HepG2 (cell line): ENCODE data around the gene ARHGAP15. TPM values are rescaled to one million over a fixed set of nuclear protein-coding genes. Genes with fewer than 3 reads are reported as not detected.

Experiments used
- ATAC-seq: fragments of 200-7000 bp; cut with Tn5 transposase; 3 replicates; pipeline ENCODE4 v1.9.1; 2020; ENCODE audit warnings: mild to moderate bottlenecking, moderate library complexity
- BruUV-seq: library from RNA; stranded (reverse); fragments of 400-500 nt; replicated peaks from 2 replicates; lab custom pipeline; 2021; lab: Mats Ljungman, UMichigan
- CTCF ChIA-PET: fragments of 300-600 bp; formaldehyde crosslinking; extraction: SDS; loops from one replicate; lab custom pipeline; 2021; ENCODE audit warnings: low total read pairs, inconsistent platforms, low intra/inter-chr PET ratio; lab: Yijun Ruan, JAX
- POLR2A ChIA-PET: fragments of 350-600 bp; sonication (Branson Sonifier 250); formaldehyde crosslinking; loops from one replicate; lab custom pipeline; 2020; ENCODE audit warnings: antibody characterized with exemption, inconsistent platforms; lab: Yijun Ruan, JAX
- DNase-seq: peaks from one replicate; pipeline ENCODE4 v3.0.0-alpha.2; 2015; ENCODE audit warnings: low spot score
- FAIRE-seq: peaks from 3 replicates; lab custom pipeline; 2011; peaks lifted over from hg19 to GRCh38; lab: Jason Lieb, UNC
- H2AFZ ChIP-seq: one replicate; pipeline ENCODE4 v1.6.1; 2011; ENCODE audit warnings: low read length, inconsistent platforms
- H3K27ac ChIP-seq: fragments of 300-600 bp; 3 replicates; pipeline ENCODE4 v1.8.0; 2011; ENCODE audit warnings: mixed run types, mild to moderate bottlenecking, mixed read lengths, low read length, inconsistent platforms; ENCODE audit not compliant: insufficient read depth; ENCODE audit errors: extremely low read length
- H3K27me3 ChIP-seq, 2 experiments: fragments of 200-600 bp in 1 of 2; 2 replicates in 1 of 2; 3 replicates in 1 of 2; pipeline versions ENCODE4 v1.6.0 to v1.8.0; 2011; ENCODE audit warnings: low read length in 2 of 2, mild to moderate bottlenecking in 2 of 2, moderate library complexity in 2 of 2, inconsistent platforms in 1 of 2; ENCODE audit not compliant: insufficient read depth in 2 of 2, control insufficient read depth in 1 of 2
- H3K36me3 ChIP-seq, 2 experiments: fragments of 200-600 bp in 1 of 2; replicated peaks in 1 of 2; 2 replicates in 1 of 2; 3 replicates in 1 of 2; pipeline versions ENCODE4 v1.5.1 to v1.8.0; 2011; ENCODE audit warnings: low read length in 2 of 2, inconsistent platforms in 1 of 2; ENCODE audit not compliant: insufficient read depth in 2 of 2, control insufficient read depth in 1 of 2
- H3K4me1 ChIP-seq: 2 replicates; pipeline ENCODE4 v1.5.1; 2012; ENCODE audit warnings: low read length, inconsistent platforms; ENCODE audit not compliant: insufficient read depth
- H3K4me2 ChIP-seq: 2 replicates; pipeline ENCODE4 v1.6.0; 2011; ENCODE audit warnings: low read depth, low read length, inconsistent platforms
- H3K4me3 ChIP-seq, 3 experiments: fragments of 200-600 bp in 1 of 3; sonication (generic), shearing (Covaris generic) in 1 of 3; replicated peaks in 1 of 3; 2 replicates each; pipeline ENCODE4 v1.5.1; 2011 to 2016; ENCODE audit warnings: low read length in 3 of 3, inconsistent platforms in 2 of 3, low read depth in 2 of 3, mild to moderate bottlenecking in 2 of 3, control low read depth in 1 of 3, mixed read lengths in 1 of 3; ENCODE audit not compliant: insufficient read depth in 1 of 3
- H3K79me2 ChIP-seq: one replicate; pipeline ENCODE4 v1.6.1; 2011; ENCODE audit warnings: low read length, inconsistent platforms; ENCODE audit not compliant: insufficient read depth
- H3K9ac ChIP-seq: 2 replicates; pipeline ENCODE4 v1.6.0; 2011; ENCODE audit warnings: mild to moderate bottlenecking, low read depth, low read length, inconsistent platforms; ENCODE audit not compliant: insufficient read depth
- H3K9me3 ChIP-seq: 2 replicates; pipeline ENCODE4 v1.5.1; 2012; ENCODE audit warnings: mild to moderate bottlenecking, low read length
- H4K20me1 ChIP-seq: 2 replicates; pipeline ENCODE4 v1.6.0; 2011; ENCODE audit warnings: inconsistent platforms, mild to moderate bottlenecking, low read length, moderate library complexity; ENCODE audit not compliant: insufficient read depth
- GPBP1L1 ChIP-seq: sonication (generic); formaldehyde crosslinking; IDR thresholded peaks from 2 replicates; pipeline ENCODE4 v1.5.0; 2020; ENCODE audit warnings: mild to moderate bottlenecking, missing genetic modification reagents
- IRF9 ChIP-seq: sonication (generic); formaldehyde crosslinking; IDR thresholded peaks from 2 replicates; pipeline ENCODE4 v1.8.0; 2022; ENCODE audit warnings: missing genetic modification reagents, mild to moderate bottlenecking, borderline replicate concordance
- NFE2L1 ChIP-seq: sonication (generic); formaldehyde crosslinking; IDR thresholded peaks from 2 replicates; pipeline ENCODE4 v1.4.0; 2020; ENCODE audit warnings: missing genetic modification reagents, mild to moderate bottlenecking, borderline replicate concordance
- NR2F1 ChIP-seq, 2 experiments: fragments of 450-650 bp in 1 of 2; formaldehyde crosslinking in 1 of 2; IDR thresholded peaks; 2 replicates each; pipeline versions ENCODE4 v1.5.0 to v1.6.1; 2016 to 2020; ENCODE audit warnings: mild to moderate bottlenecking in 1 of 2, missing compliant biosample characterization in 1 of 2, missing genetic modification reagents in 1 of 2, moderate library complexity in 1 of 2
- SAFB2 ChIP-seq: sonication (generic); formaldehyde crosslinking; IDR thresholded peaks from 2 replicates; pipeline ENCODE4 v1.5.1; 2020; ENCODE audit warnings: missing genetic modification reagents, low read depth, mild to moderate bottlenecking, borderline replicate concordance
- SRSF9 ChIP-seq: fragments of 200-400 bp; formaldehyde crosslinking; IDR thresholded peaks from 2 replicates; pipeline ENCODE4 v1.6.1; 2018; ENCODE audit warnings: borderline replicate concordance, mild to moderate bottlenecking, low read depth, low read length; ENCODE audit not compliant: insufficient read depth, poor library complexity, severe bottlenecking
- TERF1 ChIP-seq: sonication (generic); formaldehyde crosslinking; IDR thresholded peaks from 2 replicates; pipeline ENCODE4 v1.8.0; 2022; ENCODE audit warnings: mild to moderate bottlenecking, missing genetic modification reagents, moderate library complexity
- ZNF230 ChIP-seq: sonication (generic); formaldehyde crosslinking; IDR thresholded peaks from 2 replicates; pipeline ENCODE4 v1.4.0; 2020; ENCODE audit warnings: mild to moderate bottlenecking, missing genetic modification reagents
- ZNF572 ChIP-seq: sonication (generic); formaldehyde crosslinking; IDR thresholded peaks from 2 replicates; pipeline ENCODE4 v1.5.1; 2020; ENCODE audit warnings: mild to moderate bottlenecking, missing genetic modification reagents
- ZNF713 ChIP-seq: sonication (generic); formaldehyde crosslinking; IDR thresholded peaks from 2 replicates; pipeline ENCODE4 v1.4.0; 2020; ENCODE audit warnings: mild to moderate bottlenecking, missing genetic modification reagents
- ZNF761 ChIP-seq: sonication (generic); formaldehyde crosslinking; conservative IDR thresholded peaks from 2 replicates; pipeline ENCODE4 v1.4.0; 2020; ENCODE audit warnings: mild to moderate bottlenecking, missing genetic modification reagents
- ZNF768 ChIP-seq: sonication (generic); formaldehyde crosslinking; IDR thresholded peaks from 2 replicates; pipeline ENCODE4 v1.4.0; 2020; ENCODE audit warnings: missing genetic modification reagents
- WGBS: methylation state at CpG from one replicate; pipeline ENCODE4 v1.1.6; 2017; ENCODE audit warnings: low lambda C conversion rate; 5-methylcytosine and 5-hydroxymethylcytosine counted together
- in situ Hi-C: cut with HindIII; loops from 2 replicates; pipeline ENCODE4 v1.10.0; 2017; ENCODE audit warnings: low pct_unique_long_range_greater_than_20kb; ENCODE audit not compliant: extremely low pct_ligation_motif_present
- intact Hi-C: fragments of 100-400 bp; cut with micrococcal nuclease; formaldehyde crosslinking; loops from one replicate; pipeline ENCODE4 v1.10.0; 2022; ENCODE audit not compliant: unreplicated experiment
- polyA plus RNA-seq, 8 experiments: library from polyadenylated mRNA; depleted of rRNA in 3 of 8; stranded (reverse) in 7 of 8; unstranded in 1 of 8; fragments of >200 nt; fragmentation: Illumina TruSeq in 4 of 8; extraction: Trizol in 4 of 8; gene quantifications; 2 replicates each; pipeline versions ENCODE4 v1.2.1 to v1.2.3, GENCODE V29; 2011 to 2016; ENCODE audit warnings: low read depth in 4 of 8, missing spikeins in 1 of 8, mixed read lengths in 1 of 8; ENCODE audit not compliant: insufficient read depth in 1 of 8
- total RNA-seq, 5 experiments: library from RNA; depleted of rRNA; stranded (reverse); fragments of >200 nt; fragmentation: Illumina TruSeq; extraction: Trizol; gene quantifications; 2 replicates each; pipeline ENCODE4 v1.2.3, GENCODE V29; 2016; ENCODE audit warnings: low read depth in 1 of 5
- TF ChIP-seq, protein P1 (sequence below), 2 experiments: IDR thresholded peaks; 2 replicates each; pipeline ENCODE4 v1.6.1; 2011 to 2012; ENCODE audit warnings: low read length in 2 of 2, borderline replicate concordance in 1 of 2, low read depth in 1 of 2, mild to moderate bottlenecking in 1 of 2, moderate library complexity in 1 of 2

The ARHGAP15 gene
- total and polyA plus RNA-seq, 2 of the 13 experiments (the other 11 are each of a cell fraction or from before 2014, with no cell fraction given), result 0.04 TPM; not detected in 1

DNA sequence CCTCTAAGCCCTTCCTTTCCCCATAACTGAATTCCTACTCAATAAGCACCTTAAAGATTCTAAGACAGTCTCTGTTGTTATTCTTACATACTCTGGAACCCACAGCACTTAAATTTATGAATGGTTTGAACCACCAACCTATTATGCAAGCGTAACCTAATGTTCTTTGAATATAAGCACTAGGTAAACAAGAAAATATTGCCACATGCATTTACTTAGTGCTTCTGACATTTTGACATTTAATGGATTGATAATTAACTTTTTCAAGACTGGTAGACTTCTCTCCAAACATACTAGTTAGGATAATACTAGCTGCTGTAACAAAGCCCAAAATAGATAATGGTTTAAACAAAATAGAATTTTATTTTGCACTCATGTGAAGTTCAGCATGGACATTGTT is 164.8 kb downstream of the ARHGAP15 start (continued):
- TF ChIP-seq, protein P1, sequence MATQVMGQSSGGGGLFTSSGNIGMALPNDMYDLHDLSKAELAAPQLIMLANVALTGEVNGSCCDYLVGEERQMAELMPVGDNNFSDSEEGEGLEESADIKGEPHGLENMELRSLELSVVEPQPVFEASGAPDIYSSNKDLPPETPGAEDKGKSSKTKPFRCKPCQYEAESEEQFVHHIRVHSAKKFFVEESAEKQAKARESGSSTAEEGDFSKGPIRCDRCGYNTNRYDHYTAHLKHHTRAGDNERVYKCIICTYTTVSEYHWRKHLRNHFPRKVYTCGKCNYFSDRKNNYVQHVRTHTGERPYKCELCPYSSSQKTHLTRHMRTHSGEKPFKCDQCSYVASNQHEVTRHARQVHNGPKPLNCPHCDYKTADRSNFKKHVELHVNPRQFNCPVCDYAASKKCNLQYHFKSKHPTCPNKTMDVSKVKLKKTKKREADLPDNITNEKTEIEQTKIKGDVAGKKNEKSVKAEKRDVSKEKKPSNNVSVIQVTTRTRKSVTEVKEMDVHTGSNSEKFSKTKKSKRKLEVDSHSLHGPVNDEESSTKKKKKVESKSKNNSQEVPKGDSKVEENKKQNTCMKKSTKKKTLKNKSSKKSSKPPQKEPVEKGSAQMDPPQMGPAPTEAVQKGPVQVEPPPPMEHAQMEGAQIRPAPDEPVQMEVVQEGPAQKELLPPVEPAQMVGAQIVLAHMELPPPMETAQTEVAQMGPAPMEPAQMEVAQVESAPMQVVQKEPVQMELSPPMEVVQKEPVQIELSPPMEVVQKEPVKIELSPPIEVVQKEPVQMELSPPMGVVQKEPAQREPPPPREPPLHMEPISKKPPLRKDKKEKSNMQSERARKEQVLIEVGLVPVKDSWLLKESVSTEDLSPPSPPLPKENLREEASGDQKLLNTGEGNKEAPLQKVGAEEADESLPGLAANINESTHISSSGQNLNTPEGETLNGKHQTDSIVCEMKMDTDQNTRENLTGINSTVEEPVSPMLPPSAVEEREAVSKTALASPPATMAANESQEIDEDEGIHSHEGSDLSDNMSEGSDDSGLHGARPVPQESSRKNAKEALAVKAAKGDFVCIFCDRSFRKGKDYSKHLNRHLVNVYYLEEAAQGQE (IDR thresholded peaks at IDR 0.05; ENCODE audit: borderline replicate concordance in 1 of 2, low read depth in 1 of 2, low read length in 2 of 2), result no peak

- DNase-seq, result no peak
- in situ Hi-C loops, result no loop called here
- Histone ChIP-seq H3K9ac (no peak overlapping the region), H2AFZ (no peak overlapping the region), H3K79me2 (no peaks in the 10 kb centered on the region), H4K20me1 (no peaks in the 10 kb centered on the region), H3K36me3 (no peaks in the 10 kb centered on the region), H3K9me3 (no peaks in the 10 kb centered on the region), H3K4me3 (no peak overlapping the region), H3K4me1 (peaks cover 10% of the 10 kb centered on the region), H3K27ac (no peak overlapping the region), H3K27me3 (no peaks in the 10 kb centered on the region), H3K4me2 (no peak overlapping the region)
- intact Hi-C loops, result no loop called here
- WGBS, result 31% methylated on average over 3 of the region's 3 CpGs
- no peak for FAIRE-seq
- CTCF ChIA-PET, result no interaction called here
- ATAC-seq, result no peak
- POLR2A ChIA-PET, result no interaction called here
- no TSS peak for BruUV-seq
- no peak for TF ChIP-seq ZNF230
- TF ChIP-seq GPBP1L1, result no peak
- no peak for TF ChIP-seq NFE2L1 (CRISPR knock-in tag)
- no peak for TF ChIP-seq TERF1 (CRISPR knock-in tag)
- TF ChIP-seq IRF9 (CRISPR knock-in tag), result no peak
- no peak for TF ChIP-seq ZNF572 (CRISPR knock-in tag)
- no peak for TF ChIP-seq SRSF9
- TF ChIP-seq ZNF761 (CRISPR knock-in tag), result no peak
- no peak for TF ChIP-seq NR2F1 (CRISPR knock-in tag; IDR thresholded peaks at IDR 0.05)
- TF ChIP-seq ZNF768, result no peak
- no peak for TF ChIP-seq ZNF713
- no peak for TF ChIP-seq SAFB2 (CRISPR knock-in tag)
Observed at GRCh38 chr2:143296089-143296488, 166.9 kb downstream of the ARHGAP15 start.
